Colonic mucosa (tissue), 4 donors: ENCODE measurements around the gene UBQLN1. TPM values are rescaled to one million over a fixed set of nuclear protein-coding genes. Genes with fewer than 3 reads are reported as not detected.

ENCODE experiments used
- DNase-seq: peaks from one replicate; pipeline ENCODE4 v3.0.0-alpha.2; 2020
- H3K27ac ChIP-seq: fragments of 200-600 bp; one replicate; pipeline ENCODE4 v1.8.0; 2021
- H3K27me3 ChIP-seq: fragments of 200-600 bp; one replicate; pipeline ENCODE4 v1.8.0; 2021
- H3K36me3 ChIP-seq: fragments of 200-600 bp; one replicate; pipeline ENCODE4 v1.8.0; 2021
- H3K4me1 ChIP-seq: fragments of 200-600 bp; one replicate; pipeline ENCODE4 v1.8.0; 2021; ENCODE audit warnings: mild to moderate bottlenecking
- H3K4me3 ChIP-seq: fragments of 200-600 bp; one replicate; pipeline ENCODE4 v1.8.0; 2021
- H3K9ac ChIP-seq, 2 donors: one replicate each; pipeline ENCODE4 v1.7.0; 2013; ENCODE audit warnings: control low read depth in 2 of 2, low read depth in 2 of 2, low read length in 2 of 2
- H3K9me3 ChIP-seq: fragments of 200-600 bp; one replicate; pipeline ENCODE4 v1.8.0; 2021
- intact Hi-C: fragments of 100-400 bp; cut with DNase I; formaldehyde crosslinking; loops from one replicate; pipeline ENCODE4 v1.14.1; 2022
- total RNA-seq, 2 donors: library from RNA; stranded (reverse); fragmentation: NEBNext Ultra II Directional in 1 of 2; extraction: Animal tissue kit (Norgen Biotek cat#: 25700) in 1 of 2; gene quantifications; one replicate each; pipeline ENCODE4 v1.2.1, GENCODE V29; 2021
- TF ChIP-seq, protein P1 (sequence below): fragments of 200-600 bp; IDR thresholded peaks from one replicate; pipeline ENCODE4 v1.8.0; 2022; ENCODE audit warnings: antibody characterized with exemption, mild to moderate bottlenecking
- donor health status: healthy.
- donor health status: DM: no; HTN: no; CAD: no.
- donor health status: DM: no; HTN: no; CAD: no.

Gene UBQLN1
- total RNA-seq, 2 donors from 2014 or later: 87.3 to 101 TPM

DNA sequence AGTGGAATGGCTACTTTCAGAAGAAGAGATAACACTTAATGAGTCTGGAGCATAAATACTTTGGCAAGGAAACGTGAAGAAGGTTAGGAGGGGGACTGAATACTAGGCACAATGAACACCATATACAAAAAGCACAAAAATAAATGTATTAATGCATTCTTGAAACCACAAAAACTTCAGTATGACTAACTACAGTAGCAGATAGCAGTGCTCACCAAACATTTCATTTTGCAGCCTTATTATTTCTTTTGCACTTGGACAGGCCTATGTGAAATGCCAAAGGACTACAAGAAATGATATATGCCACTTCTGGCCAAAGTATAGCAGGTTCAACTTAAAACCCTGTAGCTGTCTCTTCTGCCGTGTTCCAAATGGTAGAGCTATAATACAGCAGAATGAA, 26.3 kb downstream of the UBQLN1 start:
- Histone ChIP-seq H3K4me1 (no peaks in the 10 kb centered on the region), H3K4me3 (no peak overlapping the region), H3K27ac (no peak overlapping the region), H3K9ac (no peak overlapping the region), H3K9me3 (no peaks in the 10 kb centered on the region), H3K36me3 (peaks cover 10% of the 10 kb centered on the region), H3K27me3 (no peaks in the 10 kb centered on the region)
- intact Hi-C loops: no loop called here
- TF ChIP-seq, protein P1, sequence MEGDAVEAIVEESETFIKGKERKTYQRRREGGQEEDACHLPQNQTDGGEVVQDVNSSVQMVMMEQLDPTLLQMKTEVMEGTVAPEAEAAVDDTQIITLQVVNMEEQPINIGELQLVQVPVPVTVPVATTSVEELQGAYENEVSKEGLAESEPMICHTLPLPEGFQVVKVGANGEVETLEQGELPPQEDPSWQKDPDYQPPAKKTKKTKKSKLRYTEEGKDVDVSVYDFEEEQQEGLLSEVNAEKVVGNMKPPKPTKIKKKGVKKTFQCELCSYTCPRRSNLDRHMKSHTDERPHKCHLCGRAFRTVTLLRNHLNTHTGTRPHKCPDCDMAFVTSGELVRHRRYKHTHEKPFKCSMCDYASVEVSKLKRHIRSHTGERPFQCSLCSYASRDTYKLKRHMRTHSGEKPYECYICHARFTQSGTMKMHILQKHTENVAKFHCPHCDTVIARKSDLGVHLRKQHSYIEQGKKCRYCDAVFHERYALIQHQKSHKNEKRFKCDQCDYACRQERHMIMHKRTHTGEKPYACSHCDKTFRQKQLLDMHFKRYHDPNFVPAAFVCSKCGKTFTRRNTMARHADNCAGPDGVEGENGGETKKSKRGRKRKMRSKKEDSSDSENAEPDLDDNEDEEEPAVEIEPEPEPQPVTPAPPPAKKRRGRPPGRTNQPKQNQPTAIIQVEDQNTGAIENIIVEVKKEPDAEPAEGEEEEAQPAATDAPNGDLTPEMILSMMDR: no peak
- DNase-seq: no peak

DNA sequence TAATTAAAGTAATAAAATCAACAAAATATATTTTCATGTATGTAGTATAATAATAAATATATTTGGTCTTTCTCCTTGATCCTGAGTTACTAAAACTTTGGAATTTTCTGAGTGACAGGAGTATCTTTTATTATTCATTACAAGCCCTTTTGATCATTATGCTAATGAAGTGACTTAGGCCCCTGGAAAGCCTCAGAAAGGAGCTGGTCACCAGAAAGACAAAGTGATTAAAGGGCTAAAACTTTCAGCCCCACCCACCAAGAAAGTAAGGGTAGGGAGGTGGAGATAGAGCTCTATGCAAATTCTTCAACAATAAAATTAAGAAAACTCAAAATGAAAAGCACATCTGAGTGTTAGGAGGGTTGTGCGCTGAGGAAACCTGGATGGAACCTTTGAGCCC, 27.5 kb downstream of the UBQLN1 start:
- TF ChIP-seq, protein P1: no peak
- no peaks in the 10 kb centered on the region for H3K9me3 ChIP-seq
- H3K27me3 ChIP-seq: no peaks in the 10 kb centered on the region
- DNase-seq: no peak
- intact Hi-C loops: no loop called here
- H3K27ac ChIP-seq: no peak overlapping the region
- no peaks in the 10 kb centered on the region for H3K4me1 ChIP-seq
- peaks cover 10% of the 10 kb centered on the region for H3K36me3 ChIP-seq
- H3K9ac ChIP-seq: no peak overlapping the region
- H3K4me3 ChIP-seq: no peak overlapping the region

DNA sequence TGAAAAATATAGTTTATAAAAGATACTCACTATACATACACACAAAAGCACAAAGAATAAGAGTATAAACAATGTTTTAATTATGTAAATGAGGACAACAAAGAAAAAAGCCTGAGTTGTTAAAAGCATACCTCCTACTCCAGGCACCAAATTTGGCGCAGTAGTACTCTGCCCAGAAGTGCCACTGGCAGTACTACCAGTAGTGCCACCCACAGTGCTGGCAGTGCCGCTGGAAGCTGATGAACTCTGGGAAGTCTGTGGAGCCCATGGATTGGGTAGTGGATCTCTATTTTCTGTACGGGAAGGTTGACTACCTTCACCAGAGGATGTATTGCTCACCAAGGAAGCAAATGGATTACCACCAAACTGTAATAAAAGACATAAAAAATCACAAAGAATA, 30.2 kb downstream of the UBQLN1 start:
- TF ChIP-seq, protein P1: no peak
- Histone ChIP-seq H3K4me3 (no peak overlapping the region), H3K9ac (no peak overlapping the region), H3K4me1 (no peaks in the 10 kb centered on the region), H3K9me3 (no peaks in the 10 kb centered on the region), H3K36me3 (peaks cover 10% of the 10 kb centered on the region), H3K27me3 (no peaks in the 10 kb centered on the region), H3K27ac (no peak overlapping the region)
- intact Hi-C loops: no loop called here
- DNase-seq: no peak

DNA sequence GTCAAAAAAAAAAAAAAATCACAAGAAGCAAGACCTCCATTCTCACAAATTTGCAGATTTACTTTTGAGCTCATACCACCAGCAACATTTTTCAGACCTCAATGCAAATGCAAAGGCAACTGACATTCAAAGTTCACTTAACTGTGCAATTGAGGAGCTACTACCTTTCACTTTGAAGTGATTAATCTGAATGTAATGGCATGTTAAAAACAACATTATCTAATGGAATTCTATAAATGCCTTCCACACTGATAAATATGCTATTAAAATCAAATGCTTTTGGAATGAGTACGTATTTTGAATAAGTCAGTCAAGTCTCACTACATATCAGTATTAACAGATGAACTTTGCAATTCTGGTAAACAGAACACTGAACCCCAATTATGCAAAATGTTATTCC, 32.3 kb downstream of the UBQLN1 start:
- TF ChIP-seq, protein P1: no peak
- DNase-seq: no peak

DNA sequence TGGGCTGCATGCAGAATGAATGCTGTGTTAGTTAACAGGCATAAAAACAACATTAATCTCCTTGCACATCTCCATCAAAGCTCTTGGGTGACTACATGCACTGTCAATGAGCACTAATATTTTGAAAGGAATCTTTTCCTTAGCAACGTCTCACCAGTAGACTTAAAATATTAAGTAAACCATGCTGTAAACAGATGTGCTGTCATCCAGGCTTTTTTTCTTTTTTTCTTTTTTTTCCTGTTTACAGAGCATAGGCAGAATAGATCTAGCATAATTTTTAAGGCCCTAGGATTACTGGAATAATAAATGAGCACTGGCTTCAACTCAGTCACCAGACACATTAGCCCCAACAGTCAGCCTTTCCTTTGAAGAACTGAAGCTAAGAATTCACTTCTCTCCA, 36.3 kb downstream of the UBQLN1 start:
- Histone ChIP-seq H3K4me3 (no peak overlapping the region), H3K27me3 (no peaks in the 10 kb centered on the region), H3K36me3 (no peaks in the 10 kb centered on the region), H3K4me1 (no peaks in the 10 kb centered on the region), H3K9ac (no peak overlapping the region), H3K27ac (no peak overlapping the region), H3K9me3 (no peaks in the 10 kb centered on the region)
- TF ChIP-seq, protein P1: no peak
- intact Hi-C loops: no loop called here
- no peak for DNase-seq

More for the DNA sequence above, 32.3 kb downstream of the UBQLN1 start:
- Histone ChIP-seq H3K27me3 (no peaks in the 10 kb centered on the region), H3K9me3 (no peaks in the 10 kb centered on the region), H3K27ac (no peak overlapping the region), H3K4me3 (no peak overlapping the region), H3K36me3 (peaks cover 10% of the 10 kb centered on the region), H3K9ac (no peak overlapping the region), H3K4me1 (no peaks in the 10 kb centered on the region)
- intact Hi-C loops: no loop called here

DNA sequence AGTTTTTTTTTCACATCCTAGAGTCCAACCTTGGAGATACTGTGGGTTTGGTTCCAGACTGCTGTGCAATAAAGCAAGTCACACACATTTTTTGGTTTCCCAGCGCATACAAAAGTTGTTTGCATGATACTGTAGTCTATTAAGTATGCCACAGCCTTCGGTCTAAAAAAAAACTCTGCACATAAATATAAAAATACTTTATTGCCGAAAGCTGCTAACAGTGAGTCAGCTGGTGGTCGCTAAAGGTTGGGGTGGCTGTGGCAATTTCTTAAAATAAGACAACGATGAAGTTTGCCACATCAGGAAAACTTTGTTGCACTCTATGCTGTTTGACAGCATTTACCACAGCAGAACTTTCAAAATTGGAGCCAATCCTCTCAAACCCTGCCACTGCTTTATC, 37.4 kb downstream of the UBQLN1 start:
- TF ChIP-seq, protein P1: no peak
- intact Hi-C loops: no loop called here
- H3K9me3 ChIP-seq: no peaks in the 10 kb centered on the region
- H3K4me1 ChIP-seq: no peaks in the 10 kb centered on the region
- no peak overlapping the region for H3K9ac ChIP-seq
- H3K27ac ChIP-seq: no peak overlapping the region
- no peaks in the 10 kb centered on the region for H3K36me3 ChIP-seq
- no peak for DNase-seq
- H3K4me3 ChIP-seq: no peak overlapping the region
- H3K27me3 ChIP-seq: no peaks in the 10 kb centered on the region
